ENCODE results near the gene RNF25.

Gene RNF25

GRCh38 chr2:218671654-218672566 is at the start of gene RNF25, which contains the start of gene STK36 (continued):
- TF ChIP-seq AEBP2 (tag by site-specific recombination; IDR thresholded peaks at IDR 0.05; ENCODE audit: borderline replicate concordance) (no peak), ZNF132 (tag by site-specific recombination; IDR thresholded peaks at IDR 0.05; ENCODE audit: borderline replicate concordance) (no peak), FEZF1 (tag by site-specific recombination; IDR thresholded peaks at IDR 0.05) (no peak), ZNF670 (tag by site-specific recombination; IDR thresholded peaks at IDR 0.05; ENCODE audit: low read depth) (no peak), ZNF624 (tag by site-specific recombination; IDR thresholded peaks at IDR 0.05) (no peak), ZNF366 (tag by site-specific recombination; conservative IDR thresholded peaks at IDR 0.05) (peak; percentile 69), ZNF302 (tag by site-specific recombination; IDR thresholded peaks at IDR 0.05; ENCODE audit: low read depth) (no peak), REPIN1 (tag by site-specific recombination; IDR thresholded peaks at IDR 0.05; ENCODE audit: low read depth) (no peak), ZNF777 (tag by site-specific recombination; IDR thresholded peaks at IDR 0.05; ENCODE audit: borderline replicate concordance) (no peak), ZNF138 (tag by site-specific recombination; IDR thresholded peaks at IDR 0.05; ENCODE audit: borderline replicate concordance) (no peak), ZBTB26 (tag by site-specific recombination; optimal IDR thresholded peaks at IDR 0.05) (no peak), ZNF664 (tag by site-specific recombination; IDR thresholded peaks at IDR 0.05) (no peak), BCL11A (tag by site-specific recombination; IDR thresholded peaks at IDR 0.05; ENCODE audit: low read depth) (no peak), ZNF791 (tag by site-specific recombination; IDR thresholded peaks at IDR 0.05) (no peak), ZNF214 (tag by site-specific recombination; IDR thresholded peaks at IDR 0.05; ENCODE audit: borderline replicate concordance) (no peak), ZSCAN18 (tag by site-specific recombination; IDR thresholded peaks at IDR 0.05) (no peak), ZNF571 (tag by site-specific recombination; IDR thresholded peaks at IDR 0.05) (no peak), RBAK (tag by site-specific recombination; IDR thresholded peaks at IDR 0.05) (no peak), KLF17 (tag by site-specific recombination; IDR thresholded peaks at IDR 0.05) (no peak), TRIM28 (IDR thresholded peaks at IDR 0.05; ENCODE audit: borderline replicate concordance, low read length) (no peak), ZSCAN30 (tag by site-specific recombination; IDR thresholded peaks at IDR 0.05) (no peak), ZXDB (tag by site-specific recombination; IDR thresholded peaks at IDR 0.05) (peak; percentile 68), HOXA7 (CRISPR knock-in tag; IDR thresholded peaks at IDR 0.05; ENCODE audit: borderline replicate concordance) (no peak), ZNF221 (tag by site-specific recombination; IDR thresholded peaks at IDR 0.05; ENCODE audit: borderline replicate concordance) (no peak), ZNF10 (tag by site-specific recombination; IDR thresholded peaks at IDR 0.05) (no peak), ZNF76 (tag by site-specific recombination; IDR thresholded peaks at IDR 0.05; ENCODE audit: borderline replicate concordance, low read depth) (peak; percentile 16; the same call in 1 of the 2 replicates), ZNF639 (tag by site-specific recombination; IDR thresholded peaks at IDR 0.05) (0 out of 2 replicates have a peak, but pooled peaks have one; percentile 39), PBX3 (CRISPR knock-in tag; IDR thresholded peaks at IDR 0.05) (no peak), SP2 (tag by site-specific recombination; IDR thresholded peaks at IDR 0.05) (peak; percentile 80), KLF9 (tag by site-specific recombination; IDR thresholded peaks at IDR 0.05; ENCODE audit: low read depth) (no peak; the same call in 1 of the 2 replicates), ZNF600 (tag by site-specific recombination; IDR thresholded peaks at IDR 0.05) (no peak), ZNF146 (tag by site-specific recombination; IDR thresholded peaks at IDR 0.05) (no peak), ZNF747 (tag by site-specific recombination; IDR thresholded peaks at IDR 0.05) (no peak)
